Gastroesophageal sphincter (tissue), 3 donors: ENCODE results near the gene TBC1D5.

ENCODE experiments used
- CTCF ChIP-seq, 4 experiments: fragments of 200-600 bp in 2 of 4; fragments of 450-650 bp in 2 of 4; sonication (generic) in 1 of 4; IDR thresholded peaks; one replicate each; pipeline ENCODE4 v1.5.1; 2017 to 2019; ENCODE audit warnings: antibody characterized with exemption in 4 of 4, mild to moderate bottlenecking in 2 of 4, moderate library complexity in 2 of 4
- POLR2A ChIP-seq, 2 donors: fragments of 450-650 bp; IDR thresholded peaks; one replicate each; pipeline ENCODE4 v1.6.1; 2017; ENCODE audit warnings: antibody characterized with exemption in 2 of 2, mild to moderate bottlenecking in 2 of 2, moderate library complexity in 1 of 2

GRCh38 chr3:17749281-17749680, 6.8 kb upstream of the TBC1D5 start:
- TF ChIP-seq POLR2A (IDR thresholded peaks at IDR 0.05): no peak
- TF ChIP-seq CTCF (IDR thresholded peaks at IDR 0.05): no peak
